Activated T-cell treated with anti-CD3 and anti-CD28 coated beads, Interleukin-2, amount 50 U/mL, for 24 hours (primary cell): Measurements from ENCODE around the gene FLYWCH2.
"Not testable (repeated sequence)": the region's sequence is repeated elsewhere in the genome, so short reads cannot be mapped to it uniquely, and the experiment has no call there.

Experiments used
- DNase-seq: peaks from one replicate; pipeline ENCODE4 v3.0.0-alpha.2; 2020
- H3K27ac Mint-ChIP-seq: 2 replicates; pipeline ENCODE4 v1.8.0; 2020; ENCODE audit warnings: mild to moderate bottlenecking, mixed read lengths
- H3K27me3 Mint-ChIP-seq: 2 replicates; pipeline ENCODE4 v1.8.0; 2020; ENCODE audit warnings: mixed read lengths
- H3K36me3 Mint-ChIP-seq: 2 replicates; pipeline ENCODE4 v1.8.0; 2020; ENCODE audit warnings: low read depth, mixed read lengths
- H3K4me1 Mint-ChIP-seq: 2 replicates; pipeline ENCODE4 v1.8.0; 2020; ENCODE audit warnings: low read depth, mixed read lengths
- H3K4me3 Mint-ChIP-seq: 2 replicates; pipeline ENCODE4 v1.8.0; 2020; ENCODE audit warnings: mild to moderate bottlenecking, moderate library complexity, mixed read lengths
- H3K9me3 Mint-ChIP-seq: 2 replicates; pipeline ENCODE4 v1.8.0; 2020; ENCODE audit warnings: mixed read lengths

The FLYWCH2 gene

DNA sequence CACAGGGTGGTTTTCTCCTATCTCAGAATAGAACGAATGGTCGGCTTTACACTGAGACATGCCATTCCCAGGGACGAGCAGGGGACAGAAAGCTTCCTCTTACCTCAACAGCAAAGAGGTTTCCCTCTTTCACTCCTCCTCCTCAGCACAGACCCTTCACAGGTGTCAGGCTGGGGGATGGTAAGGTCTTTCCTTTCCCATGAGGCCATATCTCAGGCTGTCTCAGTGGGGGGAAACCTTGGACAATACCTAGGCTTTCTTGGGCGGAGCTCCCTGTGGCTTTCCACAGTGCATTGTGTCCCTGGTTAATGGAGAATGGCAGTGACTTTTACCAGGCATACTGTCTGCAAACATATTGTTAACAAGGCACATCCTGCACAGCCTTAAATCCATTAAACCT, 45.1 kb downstream of the FLYWCH2 start:
- H3K9me3 Mint-ChIP-seq, H3K27ac Mint-ChIP-seq, H3K27me3 Mint-ChIP-seq, DNase-seq, H3K4me3 Mint-ChIP-seq: not testable (repeated sequence)
- peaks cover 30% of the 10 kb centered on the region for H3K36me3 Mint-ChIP-seq
- peaks cover 10% of the 10 kb centered on the region for H3K4me1 Mint-ChIP-seq

DNA sequence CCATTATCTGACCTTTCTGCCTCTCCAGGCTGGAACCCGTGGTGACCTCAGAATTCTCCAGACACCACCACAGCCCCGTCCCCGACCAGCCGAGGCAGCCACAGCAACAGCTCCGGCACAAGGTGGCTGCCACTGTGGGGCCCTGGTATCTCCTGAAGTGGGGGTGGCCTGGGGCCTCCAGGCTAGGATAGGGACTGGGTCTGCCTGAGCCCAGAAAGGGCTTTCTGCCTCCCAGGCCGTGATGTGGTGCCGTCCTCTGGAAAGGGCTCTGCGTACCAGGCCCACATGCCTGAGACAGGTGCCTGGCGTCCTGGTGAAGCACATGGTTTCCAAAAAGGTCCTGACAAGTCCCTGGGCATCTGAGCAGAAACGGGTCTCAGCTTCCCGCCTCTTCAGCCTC, 45.8 kb downstream of the FLYWCH2 start:
- no peaks in the 10 kb centered on the region for H3K27me3 Mint-ChIP-seq
- no peak for DNase-seq

DNA sequence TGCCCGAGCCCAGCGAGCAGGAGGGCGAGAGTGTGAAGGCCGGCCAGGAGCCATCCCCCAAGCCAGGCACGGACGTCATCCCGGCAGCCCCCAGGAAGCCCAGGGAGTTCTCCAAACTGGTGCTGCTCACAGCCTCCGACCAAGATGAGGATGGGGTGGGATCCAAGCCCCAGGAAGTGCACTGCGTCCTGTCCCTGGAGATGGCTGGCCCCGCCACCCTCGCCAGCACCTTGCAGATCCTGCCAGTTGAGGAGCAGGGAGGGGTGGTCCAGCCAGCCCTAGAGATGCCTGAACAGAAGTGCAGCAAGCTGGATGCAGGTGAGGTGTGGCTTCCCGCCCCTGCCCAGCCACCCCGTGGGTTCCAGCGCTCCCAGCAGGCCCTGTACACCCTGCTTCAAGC, 46.7 kb downstream of the FLYWCH2 start:
- peaks cover 10% of the 10 kb centered on the region for H3K4me1 Mint-ChIP-seq

More for the DNA sequence above, 45.8 kb downstream of the FLYWCH2 start:
- Mint-ChIP-seq H3K36me3 (peaks cover 30% of the 10 kb centered on the region), H3K9me3 (no peaks in the 10 kb centered on the region), H3K4me1 (peaks cover 10% of the 10 kb centered on the region), H3K4me3 (no peak overlapping the region), H3K27ac (no peak overlapping the region)

DNA sequence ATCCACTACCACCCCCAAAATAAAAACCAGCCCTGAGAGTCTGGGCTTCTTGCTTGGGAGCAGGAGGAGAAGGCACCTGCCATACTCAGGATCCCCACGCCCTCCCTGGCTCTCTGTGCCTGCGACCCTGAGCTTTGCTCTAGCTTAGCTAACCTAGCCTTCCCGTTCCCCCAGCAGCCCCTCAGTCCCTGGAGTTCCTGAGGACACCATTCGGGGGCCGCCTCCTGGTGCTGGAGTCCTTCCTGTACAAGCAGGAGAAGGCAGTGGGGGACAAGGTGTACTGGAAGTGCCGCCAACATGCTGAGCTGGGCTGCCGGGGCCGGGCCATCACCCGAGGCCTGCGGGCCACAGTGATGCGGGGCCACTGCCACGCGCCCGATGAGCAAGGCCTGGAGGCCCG, 47.2 kb downstream of the FLYWCH2 start:
- Mint-ChIP-seq H3K9me3 (no peaks in the 10 kb centered on the region), H3K27me3 (no peaks in the 10 kb centered on the region), H3K4me1 (peaks cover 10% of the 10 kb centered on the region), H3K4me3 (no peak overlapping the region), H3K27ac (no peak overlapping the region), H3K36me3 (peaks cover 40% of the 10 kb centered on the region)
- no peak for DNase-seq

More for the DNA sequence above, 46.7 kb downstream of the FLYWCH2 start:
- H3K36me3 Mint-ChIP-seq = peaks cover 38% of the 10 kb centered on the region
- H3K27me3 Mint-ChIP-seq = no peaks in the 10 kb centered on the region
- no peak for DNase-seq
- no peak overlapping the region for H3K27ac Mint-ChIP-seq
- H3K9me3 Mint-ChIP-seq = no peaks in the 10 kb centered on the region
- no peak overlapping the region for H3K4me3 Mint-ChIP-seq

DNA sequence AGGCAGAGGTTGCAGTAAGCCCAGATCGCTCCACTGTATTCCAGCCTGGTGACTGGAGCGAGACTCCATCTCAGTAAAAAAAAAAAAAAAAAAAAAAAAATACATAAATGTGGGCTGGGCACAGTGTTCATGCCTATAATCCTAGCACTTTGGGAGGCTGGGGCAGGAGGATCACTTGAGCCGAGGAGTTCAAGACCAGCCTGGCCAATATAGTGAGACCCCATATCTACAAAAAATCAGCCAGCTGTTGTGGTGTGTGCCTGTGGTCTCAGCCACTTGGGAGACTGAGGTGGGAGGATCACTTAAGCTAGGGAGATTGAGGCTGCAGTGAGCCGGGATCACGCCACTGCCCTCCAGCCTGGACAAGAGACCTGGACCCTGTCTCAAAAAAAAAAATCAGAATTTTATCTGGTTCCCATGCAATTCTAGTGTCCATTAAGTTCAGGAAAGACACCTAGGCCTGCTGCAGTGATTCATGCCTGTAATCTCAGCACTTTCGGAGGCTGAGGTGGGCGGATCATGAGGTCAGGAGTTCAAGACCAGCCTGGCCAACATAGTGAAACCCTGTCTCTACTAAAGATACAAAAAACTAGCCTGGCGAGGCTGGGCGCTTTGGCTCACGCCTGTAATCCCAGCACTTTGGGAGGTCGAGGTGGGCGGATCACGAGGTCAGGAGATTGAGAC, 48.4 kb downstream of the FLYWCH2 start:
- not testable (repeated sequence) for H3K27me3 Mint-ChIP-seq, H3K27ac Mint-ChIP-seq, H3K9me3 Mint-ChIP-seq, H3K4me3 Mint-ChIP-seq, DNase-seq
- Mint-ChIP-seq H3K36me3 (peaks cover 49% of the 10 kb centered on the region), H3K4me1 (peaks cover 10% of the 10 kb centered on the region)

DNA sequence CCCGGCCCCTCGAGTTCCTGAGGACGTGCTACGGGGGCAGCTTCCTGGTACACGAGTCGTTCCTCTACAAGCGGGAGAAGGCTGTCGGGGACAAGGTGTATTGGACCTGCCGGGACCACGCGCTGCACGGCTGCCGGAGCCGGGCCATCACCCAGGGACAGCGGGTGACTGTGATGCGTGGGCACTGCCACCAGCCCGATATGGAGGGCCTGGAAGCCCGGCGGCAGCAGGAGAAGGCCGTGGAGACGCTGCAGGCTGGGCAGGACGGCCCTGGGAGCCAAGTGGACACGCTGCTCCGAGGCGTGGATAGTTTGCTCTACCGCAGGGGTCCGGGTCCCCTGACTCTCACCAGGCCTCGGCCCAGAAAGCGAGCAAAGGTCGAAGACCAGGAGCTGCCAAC, 50.1 kb downstream of the FLYWCH2 start:
- no peak for DNase-seq

DNA sequence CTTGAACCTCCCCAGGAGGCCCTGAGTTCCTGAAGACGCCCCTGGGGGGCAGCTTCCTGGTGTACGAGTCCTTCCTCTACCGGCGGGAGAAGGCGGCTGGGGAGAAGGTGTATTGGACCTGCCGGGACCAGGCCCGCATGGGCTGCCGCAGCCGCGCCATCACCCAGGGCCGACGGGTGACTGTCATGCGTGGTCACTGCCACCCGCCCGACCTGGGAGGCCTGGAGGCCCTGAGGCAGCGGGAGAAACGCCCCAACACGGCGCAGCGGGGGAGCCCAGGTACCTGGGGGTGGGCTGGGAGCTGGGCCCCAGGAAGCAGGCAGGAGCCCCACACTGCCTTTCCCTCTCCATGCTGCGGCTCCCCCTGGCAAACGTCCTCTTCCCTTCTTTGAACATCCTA, 50.7 kb downstream of the FLYWCH2 start:
- Mint-ChIP-seq H3K27ac (no peak overlapping the region), H3K4me3 (no peak overlapping the region), H3K4me1 (no peaks in the 10 kb centered on the region), H3K36me3 (peaks cover 68% of the 10 kb centered on the region), H3K9me3 (no peaks in the 10 kb centered on the region), H3K27me3 (no peaks in the 10 kb centered on the region)
- DNase-seq = no peak

More for the DNA sequence above, 50.1 kb downstream of the FLYWCH2 start:
- H3K36me3 Mint-ChIP-seq = peaks cover 63% of the 10 kb centered on the region
- no peaks in the 10 kb centered on the region for H3K27me3 Mint-ChIP-seq
- no peak overlapping the region for H3K27ac Mint-ChIP-seq
- no peaks in the 10 kb centered on the region for H3K9me3 Mint-ChIP-seq
- H3K4me3 Mint-ChIP-seq = no peak overlapping the region
- H3K4me1 Mint-ChIP-seq = no peaks in the 10 kb centered on the region

DNA sequence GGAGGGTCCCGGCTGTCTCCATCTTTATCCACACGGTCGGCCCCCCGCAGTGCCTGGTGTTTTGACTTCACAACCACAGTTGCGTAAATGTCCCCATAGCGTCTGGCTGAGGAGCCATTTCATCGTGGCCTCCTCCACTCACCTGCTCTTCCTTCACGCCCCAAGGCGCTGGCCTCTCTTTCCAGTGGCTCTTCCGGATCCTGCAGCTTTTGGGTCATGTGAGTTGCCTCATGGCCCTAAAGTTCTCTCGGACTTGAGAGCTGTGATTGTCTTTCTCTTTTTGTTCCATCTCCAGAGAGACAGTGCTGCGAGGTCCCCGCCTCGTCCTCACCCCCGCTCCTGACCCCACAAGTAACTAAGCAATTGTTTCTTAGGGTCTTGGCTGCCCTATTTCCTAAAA, 51.4 kb downstream of the FLYWCH2 start:
- no peak for DNase-seq
- H3K4me1 Mint-ChIP-seq = no peaks in the 10 kb centered on the region
- no peaks in the 10 kb centered on the region for H3K27me3 Mint-ChIP-seq
- no peak overlapping the region for H3K4me3 Mint-ChIP-seq
- no peaks in the 10 kb centered on the region for H3K9me3 Mint-ChIP-seq
- H3K27ac Mint-ChIP-seq = no peak overlapping the region
- peaks cover 75% of the 10 kb centered on the region for H3K36me3 Mint-ChIP-seq

DNA sequence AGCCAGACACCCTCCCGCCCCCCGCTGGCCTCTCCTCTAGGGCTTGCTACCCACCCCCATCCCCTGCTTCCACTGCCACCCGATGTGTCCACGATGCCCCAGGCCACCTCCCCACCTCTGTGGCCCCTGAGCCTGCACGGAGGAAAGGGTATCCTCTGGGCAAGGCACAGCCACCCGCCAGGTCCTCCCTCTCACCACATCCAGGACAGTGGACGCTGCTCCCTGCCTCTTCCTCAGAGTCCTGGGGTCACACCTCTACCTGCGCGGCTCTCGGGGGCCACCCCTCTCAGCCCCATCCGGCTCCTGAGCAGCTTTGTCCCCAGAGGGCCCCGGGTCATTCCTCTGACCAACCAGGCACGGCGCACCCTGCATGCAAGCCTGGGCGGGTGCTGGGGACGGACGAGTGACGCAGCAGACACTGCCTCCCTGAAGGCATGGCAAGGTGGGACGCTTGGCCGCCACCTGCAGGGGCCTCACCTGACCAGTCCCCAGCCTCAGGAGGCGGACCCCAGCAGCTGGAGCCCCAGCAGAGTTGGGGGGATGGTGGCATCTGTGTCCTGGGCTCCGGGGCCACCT, 53.5 kb downstream of the FLYWCH2 start:
- peaks cover 80% of the 10 kb centered on the region for H3K36me3 Mint-ChIP-seq
- no peak overlapping the region for H3K27ac Mint-ChIP-seq
- no peak overlapping the region for H3K4me3 Mint-ChIP-seq
- H3K27me3 Mint-ChIP-seq = no peaks in the 10 kb centered on the region
- H3K9me3 Mint-ChIP-seq = no peaks in the 10 kb centered on the region
- DNase-seq = no peak
- no peaks in the 10 kb centered on the region for H3K4me1 Mint-ChIP-seq

DNA sequence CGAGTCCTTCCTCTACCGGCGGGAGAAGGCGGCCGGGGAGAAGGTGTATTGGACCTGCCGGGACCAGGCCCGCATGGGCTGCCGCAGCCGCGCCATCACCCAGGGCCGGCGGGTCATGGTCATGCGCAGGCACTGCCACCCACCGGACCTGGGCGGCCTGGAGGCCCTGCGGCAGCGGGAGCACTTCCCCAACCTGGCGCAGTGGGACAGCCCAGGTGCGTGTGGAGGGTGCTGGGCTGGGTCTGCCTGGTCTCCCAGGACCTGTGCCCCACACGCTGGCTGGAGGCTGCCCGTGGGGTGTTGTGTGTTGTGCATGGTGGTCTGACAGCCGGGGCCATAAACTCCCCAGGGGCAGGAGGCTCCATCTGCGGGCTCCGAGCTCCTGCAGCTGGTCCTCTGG, 54.2 kb downstream of the FLYWCH2 start:
- no peaks in the 10 kb centered on the region for H3K27me3 Mint-ChIP-seq
- H3K4me1 Mint-ChIP-seq = no peaks in the 10 kb centered on the region
- no peak overlapping the region for H3K27ac Mint-ChIP-seq
- no peak for DNase-seq
- no peaks in the 10 kb centered on the region for H3K9me3 Mint-ChIP-seq
- no peak overlapping the region for H3K4me3 Mint-ChIP-seq
- peaks cover 82% of the 10 kb centered on the region for H3K36me3 Mint-ChIP-seq

DNA sequence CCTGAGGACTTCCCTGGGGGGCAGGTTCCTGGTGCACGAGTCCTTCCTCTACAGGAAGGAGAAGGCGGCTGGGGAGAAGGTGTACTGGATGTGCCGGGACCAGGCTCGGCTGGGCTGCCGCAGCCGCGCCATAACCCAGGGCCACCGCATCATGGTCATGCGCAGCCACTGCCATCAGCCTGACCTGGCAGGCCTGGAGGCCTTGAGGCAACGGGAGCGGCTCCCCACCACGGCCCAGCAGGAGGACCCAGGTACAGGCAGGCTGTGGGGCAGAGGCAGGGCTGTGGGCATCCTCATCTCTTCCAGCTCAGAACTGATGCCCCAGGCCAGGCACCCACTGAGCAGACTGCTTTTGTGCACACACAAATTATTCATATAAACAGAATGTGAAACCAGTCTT, 55.2 kb downstream of the FLYWCH2 start:
- Mint-ChIP-seq H3K4me1 (no peaks in the 10 kb centered on the region), H3K27me3 (no peaks in the 10 kb centered on the region), H3K27ac (no peak overlapping the region), H3K9me3 (no peaks in the 10 kb centered on the region), H3K4me3 (no peak overlapping the region), H3K36me3 (peaks cover 81% of the 10 kb centered on the region)
- DNase-seq = no peak

DNA sequence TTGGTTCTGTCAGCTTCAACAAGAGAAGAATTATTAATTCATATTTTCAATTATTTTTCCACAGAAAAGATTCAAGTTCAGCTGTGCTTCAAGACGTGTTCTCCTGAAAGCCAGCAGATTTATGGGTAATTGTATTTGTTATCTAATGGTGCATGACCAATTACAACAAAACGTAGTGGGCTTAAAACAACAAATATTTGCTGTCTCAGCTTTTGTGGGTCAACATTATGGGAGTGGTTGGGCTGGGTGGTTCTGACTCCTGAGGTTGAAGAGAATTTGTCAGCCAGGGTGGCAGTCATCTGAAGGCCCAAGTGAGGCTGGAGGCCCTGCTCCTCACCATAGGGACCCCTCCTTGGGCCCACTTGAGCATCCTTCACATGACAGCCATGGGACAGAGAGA, 57.0 kb downstream of the FLYWCH2 start:
- peaks cover 74% of the 10 kb centered on the region for H3K36me3 Mint-ChIP-seq
- H3K4me1 Mint-ChIP-seq = no peaks in the 10 kb centered on the region
- H3K27me3 Mint-ChIP-seq = no peaks in the 10 kb centered on the region
- no peak overlapping the region for H3K4me3 Mint-ChIP-seq
- no peaks in the 10 kb centered on the region for H3K9me3 Mint-ChIP-seq
- DNase-seq = no peak
- H3K27ac Mint-ChIP-seq = no peak overlapping the region

DNA sequence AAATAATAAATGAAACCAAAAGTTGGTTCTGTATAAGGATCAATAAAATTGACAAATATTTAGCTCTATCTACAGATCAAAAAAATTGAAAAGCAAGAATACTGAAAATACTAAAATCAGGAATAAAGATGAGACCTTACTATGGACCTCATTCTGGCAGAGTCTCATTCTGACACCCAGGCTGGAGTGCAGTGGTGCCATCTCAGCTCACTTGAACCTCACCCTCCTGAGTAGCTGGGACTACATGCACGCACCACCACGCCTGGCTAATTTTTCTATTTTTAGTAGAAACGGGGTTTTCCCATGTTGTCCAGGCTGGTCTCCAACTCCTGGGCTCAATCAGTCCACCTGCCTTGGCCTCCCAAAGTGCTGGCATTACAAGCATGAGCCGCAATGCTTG, 59.0 kb downstream of the FLYWCH2 start:
- Mint-ChIP-seq H3K27me3 (no peaks in the 10 kb centered on the region), H3K27ac (no peak overlapping the region), H3K4me1 (no peaks in the 10 kb centered on the region), H3K9me3 (no peaks in the 10 kb centered on the region), H3K4me3 (no peak overlapping the region), H3K36me3 (peaks cover 68% of the 10 kb centered on the region)
- no peak for DNase-seq

DNA sequence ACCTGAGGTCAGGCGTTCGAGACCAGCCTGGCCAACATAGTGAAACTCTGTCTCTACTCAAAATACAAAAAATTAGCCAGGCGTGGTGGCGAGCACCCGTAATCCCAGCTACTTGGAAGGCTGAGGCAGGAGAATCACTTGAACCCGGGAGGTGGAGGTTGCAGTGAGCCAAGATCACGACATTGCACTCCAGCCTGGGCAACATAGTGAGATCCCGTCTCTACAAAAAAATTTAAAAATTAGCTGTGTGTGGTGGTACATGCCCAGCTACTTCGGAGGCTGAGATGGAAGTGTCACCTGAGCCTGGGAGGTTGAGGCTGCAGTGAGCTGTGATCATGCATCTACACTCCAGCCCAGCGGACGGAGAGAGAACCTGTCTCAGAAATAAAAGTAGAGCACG, 60.7 kb downstream of the FLYWCH2 start:
- peaks cover 59% of the 10 kb centered on the region for H3K36me3 Mint-ChIP-seq
- not testable (repeated sequence) for H3K4me1 Mint-ChIP-seq, H3K9me3 Mint-ChIP-seq, DNase-seq, H3K27me3 Mint-ChIP-seq, H3K27ac Mint-ChIP-seq, H3K4me3 Mint-ChIP-seq

DNA sequence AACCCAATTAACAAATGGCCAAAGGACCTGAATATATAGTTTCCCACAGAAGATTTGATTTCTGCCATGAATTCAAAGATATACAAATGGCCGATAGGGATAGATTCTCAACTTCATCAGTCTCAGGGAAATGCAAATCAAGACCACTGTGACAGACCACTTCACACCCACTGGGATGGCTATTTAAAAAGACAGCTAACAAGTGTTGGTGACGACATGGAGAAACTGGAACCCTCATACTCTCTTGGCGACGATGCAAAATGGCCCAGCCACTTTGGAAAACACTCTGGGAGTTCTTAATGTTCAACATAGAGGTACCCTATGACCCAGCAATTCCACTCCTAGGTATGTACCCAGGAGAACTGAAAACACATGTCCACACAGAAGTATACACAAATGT, 63.6 kb downstream of the FLYWCH2 start:
- no peaks in the 10 kb centered on the region for H3K27me3 Mint-ChIP-seq
- no peak for DNase-seq
- H3K9me3 Mint-ChIP-seq = no peaks in the 10 kb centered on the region
- H3K4me1 Mint-ChIP-seq = no peaks in the 10 kb centered on the region
- H3K4me3 Mint-ChIP-seq = no peak overlapping the region
- peaks cover 42% of the 10 kb centered on the region for H3K36me3 Mint-ChIP-seq
- no peak overlapping the region for H3K27ac Mint-ChIP-seq
